ENCODE data around the gene ZNF236. TPM values are rescaled to one million over a fixed set of nuclear protein-coding genes. Genes with fewer than 3 reads are reported as not detected.
A peak's percentile ranks its signal among the peaks of the same experiment; 100 is the strongest.

Gene ZNF236
- total and polyA plus RNA-seq, 5 experiments from 2014 or later: 4.6 to 25.6 (median 8.4) TPM

- Mint-ChIP-seq H3K27ac (peak overlapping the region in 2 of 10 donors; percentile 53 to 77), H3K27me3 (no peaks in the 10 kb centered on the region), H3K9me3 (no peaks in the 10 kb centered on the region), H3K4me1 (peaks cover 14 to 37% (median 29%) of the 10 kb centered on the region in 4 donors), H3K36me3 (peaks cover 0 to 5% (median 0%) of the 10 kb centered on the region in 3 donors), H3K4me3 (no peak overlapping the region)
- DNase-seq (no peak), ATAC-seq (no peak)
- POLR2A ChIA-PET: no interaction called here
Observed at GRCh38 chr18:76844144-76844543, 21.8 kb downstream of the ZNF236 start.

GRCh38 chr18:76844742-76845477 lies 22.6 kb downstream of the ZNF236 start:
- Mint-ChIP-seq H3K27me3 (no peaks in the 10 kb centered on the region), H3K4me3 (no peak overlapping the region), H3K36me3 (peaks cover 0 to 7% (median 1%) of the 10 kb centered on the region in 3 donors), H3K9me3 (no peaks in the 10 kb centered on the region), H3K27ac (peak overlapping the region in 1 of 10 donors; percentile 53), H3K4me1 (peaks cover 16 to 38% (median 28%) of the 10 kb centered on the region in 4 donors)
- DNase-seq: no peak
- no peak for ATAC-seq
- POLR2A ChIA-PET: no interaction called here

GRCh38 chr18:76846217-76846616 lies 23.9 kb downstream of the ZNF236 start:
- Mint-ChIP-seq H3K27me3 (no peaks in the 10 kb centered on the region), H3K4me3 (no peak overlapping the region), H3K9me3 (no peaks in the 10 kb centered on the region), H3K4me1 (peaks cover 16 to 38% (median 30%) of the 10 kb centered on the region in 4 donors), H3K27ac (peak overlapping the region in 5 of 10 donors; percentile 7 to 77 (median 30)), H3K36me3 (peaks cover 0 to 7% (median 1%) of the 10 kb centered on the region in 3 donors)
- ATAC-seq (no peak), DNase-seq (no peak)
- POLR2A ChIA-PET: no interaction called here

- no peak overlapping the region for H3K4me3 Mint-ChIP-seq
- no peak overlapping the region for H3K27ac Mint-ChIP-seq
- ATAC-seq: no peak
- POLR2A ChIA-PET: no interaction called here
- no peak for DNase-seq
- H3K27me3 Mint-ChIP-seq: no peaks in the 10 kb centered on the region
- no peaks in the 10 kb centered on the region for H3K9me3 Mint-ChIP-seq
- H3K4me1 Mint-ChIP-seq: peaks cover 16 to 35% (median 30%) of the 10 kb centered on the region in 4 donors
- H3K36me3 Mint-ChIP-seq: peaks cover 8 to 24% (median 17%) of the 10 kb centered on the region in 3 donors
Observed at GRCh38 chr18:76847916-76848315, 25.6 kb downstream of the ZNF236 start.

GRCh38 chr18:76850112-76850511 lies 27.8 kb downstream of the ZNF236 start:
- Mint-ChIP-seq H3K36me3 (peaks cover 8 to 36% (median 17%) of the 10 kb centered on the region in 3 donors), H3K27ac (no peak overlapping the region), H3K4me1 (peaks cover 9 to 29% (median 14%) of the 10 kb centered on the region in 4 donors), H3K4me3 (no peak overlapping the region), H3K27me3 (no peaks in the 10 kb centered on the region), H3K9me3 (no peaks in the 10 kb centered on the region)
- ATAC-seq (no peak), DNase-seq (no peak)
- POLR2A ChIA-PET: no interaction called here

GRCh38 chr18:76855594-76855993 lies 33.2 kb downstream of the ZNF236 start:
- no peak for ATAC-seq
- no peak overlapping the region for H3K4me3 Mint-ChIP-seq
- no peaks in the 10 kb centered on the region for H3K9me3 Mint-ChIP-seq
- no peaks in the 10 kb centered on the region for H3K27me3 Mint-ChIP-seq
- peaks cover 8 to 59% (median 19%) of the 10 kb centered on the region in 3 donors for H3K36me3 Mint-ChIP-seq
- peaks cover 20 to 33% (median 22%) of the 10 kb centered on the region in 4 donors for H3K4me1 Mint-ChIP-seq
- H3K27ac Mint-ChIP-seq: peak overlapping the region in 1 of 10 donors; percentile 57
- POLR2A ChIA-PET: no interaction called here
- DNase-seq: no peak

GRCh38 chr18:76857476-76857875 lies 35.1 kb downstream of the ZNF236 start:
- Mint-ChIP-seq H3K27me3 (no peaks in the 10 kb centered on the region), H3K9me3 (no peaks in the 10 kb centered on the region), H3K4me1 (peaks cover 20 to 35% (median 22%) of the 10 kb centered on the region in 4 donors), H3K27ac (peak overlapping the region in 1 of 10 donors; percentile 94), H3K4me3 (no peak overlapping the region), H3K36me3 (peaks cover under 1 to 62% (median 17%) of the 10 kb centered on the region in 3 donors)
- DNase-seq: no peak
- ATAC-seq: no peak
- POLR2A ChIA-PET: no interaction called here

- POLR2A ChIA-PET: interaction anchor here (0.6 kb wide), 1 partner anchor 381 kb away, joined by 4 read pairs; no protein-coding TSS in a partner anchor
- H3K4me3 Mint-ChIP-seq: peak overlapping the region in 8 of 10 donors; percentile 11 to 69 (median 28)
Observed at GRCh38 chr18:76859474-76860339, 37.4 kb downstream of the ZNF236 start.

GRCh38 chr18:76860411-76860810 lies 38.1 kb downstream of the ZNF236 start:
- H3K4me3 Mint-ChIP-seq: no peak overlapping the region
- H3K4me1 Mint-ChIP-seq: peaks cover 18 to 35% (median 21%) of the 10 kb centered on the region in 4 donors
- no peaks in the 10 kb centered on the region for H3K27me3 Mint-ChIP-seq
- no peaks in the 10 kb centered on the region for H3K9me3 Mint-ChIP-seq
- ATAC-seq (no peak), DNase-seq (no peak)
- H3K27ac Mint-ChIP-seq: peak overlapping the region in 8 of 10 donors; percentile 16 to 85 (median 62)
- POLR2A ChIA-PET: no interaction called here
- peaks cover 7 to 66% (median 17%) of the 10 kb centered on the region in 3 donors for H3K36me3 Mint-ChIP-seq

More at GRCh38 chr18:76859474-76860339, 37.4 kb downstream of the ZNF236 start:
- peaks cover 20 to 35% (median 21%) of the 10 kb centered on the region in 4 donors for H3K4me1 Mint-ChIP-seq
- ATAC-seq (peak; percentile 82 to 87), DNase-seq (peak in 4 of 10 donors; percentile 2 to 44 (median 32))
- no peaks in the 10 kb centered on the region for H3K9me3 Mint-ChIP-seq
- no peaks in the 10 kb centered on the region for H3K27me3 Mint-ChIP-seq
- peak overlapping the region; percentile 8 to 90 (median 62) for H3K27ac Mint-ChIP-seq
- peaks cover 7 to 65% (median 17%) of the 10 kb centered on the region in 3 donors for H3K36me3 Mint-ChIP-seq

- peaks cover 12 to 79% (median 19%) of the 10 kb centered on the region in 3 donors for H3K36me3 Mint-ChIP-seq
- H3K27me3 Mint-ChIP-seq: no peaks in the 10 kb centered on the region
- peak overlapping the region in 3 of 10 donors; percentile 3 to 59 (median 47) for H3K27ac Mint-ChIP-seq
Observed at GRCh38 chr18:76866666-76867065, 44.3 kb downstream of the ZNF236 start.

GRCh38 chr18:76873311-76873710 lies 51.0 kb downstream of the ZNF236 start:
- H3K9me3 Mint-ChIP-seq: no peaks in the 10 kb centered on the region
- no peak for ATAC-seq
- H3K4me1 Mint-ChIP-seq: peaks cover 0 to 15% (median 9%) of the 10 kb centered on the region in 4 donors
- POLR2A ChIA-PET: no interaction called here
- DNase-seq: no peak
- H3K4me3 Mint-ChIP-seq: no peak overlapping the region
- no peaks in the 10 kb centered on the region for H3K27me3 Mint-ChIP-seq
- H3K27ac Mint-ChIP-seq: no peak overlapping the region
- peaks cover 5 to 75% (median 16%) of the 10 kb centered on the region in 3 donors for H3K36me3 Mint-ChIP-seq

More at GRCh38 chr18:76866666-76867065, 44.3 kb downstream of the ZNF236 start:
- POLR2A ChIA-PET: no interaction called here
- Mint-ChIP-seq H3K9me3 (no peaks in the 10 kb centered on the region), H3K4me3 (no peak overlapping the region), H3K4me1 (peaks cover 0 to 9% (median 0%) of the 10 kb centered on the region in 4 donors)
- ATAC-seq: no peak
- no peak for DNase-seq

GRCh38 chr18:76873713-76874112 lies 51.4 kb downstream of the ZNF236 start:
- ATAC-seq (no peak), DNase-seq (no peak)
- peaks cover 5 to 75% (median 16%) of the 10 kb centered on the region in 3 donors for H3K36me3 Mint-ChIP-seq
- H3K4me3 Mint-ChIP-seq: no peak overlapping the region
- peaks cover 0 to 15% (median 9%) of the 10 kb centered on the region in 4 donors for H3K4me1 Mint-ChIP-seq
- no peaks in the 10 kb centered on the region for H3K9me3 Mint-ChIP-seq
- H3K27ac Mint-ChIP-seq: peak overlapping the region in 2 of 10 donors; percentile 48 to 62
- POLR2A ChIA-PET: no interaction called here
- H3K27me3 Mint-ChIP-seq: no peaks in the 10 kb centered on the region

Data from naive thymus-derived CD8-positive, alpha-beta T cell (primary cell).